Stimulated activated CD8-positive, alpha-beta memory T cell treated with anti-CD3 and anti-CD28 coated beads, Interleukin-12 subunit alpha, Interleukin-12 subunit beta, amount 100 ng/mL, for 24 hours (primary cell): Measurements from ENCODE around the gene AKAP1.
"Not testable (repeated sequence)": the region's sequence is repeated elsewhere in the genome, so short reads cannot be mapped to it uniquely, and the experiment has no call there.

Experiments
- DNase-seq: peaks from one replicate; pipeline ENCODE4 v3.0.0-alpha.2; 2020; ENCODE audit errors: extremely low read depth

Gene AKAP1

DNA sequence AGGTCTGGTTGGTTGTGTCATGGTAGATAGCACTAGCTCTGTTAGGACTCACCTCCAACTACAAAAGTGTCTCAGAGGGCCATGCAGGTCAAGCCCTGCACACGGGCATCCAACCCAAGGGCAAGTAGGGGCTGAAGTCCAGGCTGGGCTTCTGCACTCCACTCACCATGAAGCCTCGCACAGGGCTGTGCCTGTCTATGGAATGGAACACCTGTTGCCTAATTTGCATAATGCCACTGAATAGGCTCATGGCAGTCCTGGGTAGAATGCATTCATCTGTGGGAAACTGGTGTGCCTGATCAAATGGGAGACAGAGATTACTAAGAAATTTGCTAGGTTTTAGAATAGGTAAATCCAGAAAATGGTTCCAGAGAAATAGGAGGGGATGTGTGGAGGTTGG lies 8.0 kb upstream of the AKAP1 start:
- DNase-seq: no peak

DNA sequence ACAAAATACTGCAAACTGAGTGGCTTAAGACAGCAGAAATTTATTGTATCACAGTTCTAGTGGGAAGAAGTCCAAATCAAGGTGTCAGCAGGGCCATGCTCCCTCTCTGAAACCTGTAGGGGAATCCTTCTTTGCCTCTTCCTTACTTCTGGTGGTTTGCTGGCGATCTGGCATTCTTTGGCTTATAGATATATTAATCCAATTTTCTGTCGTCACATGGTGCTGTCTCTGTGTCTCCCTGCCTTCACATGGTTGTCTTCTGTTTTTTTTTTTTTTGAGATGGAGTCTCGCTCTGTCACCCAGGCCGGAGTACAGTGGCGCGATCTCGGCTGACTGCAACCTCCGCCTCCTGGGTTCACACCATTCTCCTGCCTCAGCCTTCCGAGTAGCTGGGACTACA lies 6.8 kb upstream of the AKAP1 start:
- DNase-seq: no peak

DNA sequence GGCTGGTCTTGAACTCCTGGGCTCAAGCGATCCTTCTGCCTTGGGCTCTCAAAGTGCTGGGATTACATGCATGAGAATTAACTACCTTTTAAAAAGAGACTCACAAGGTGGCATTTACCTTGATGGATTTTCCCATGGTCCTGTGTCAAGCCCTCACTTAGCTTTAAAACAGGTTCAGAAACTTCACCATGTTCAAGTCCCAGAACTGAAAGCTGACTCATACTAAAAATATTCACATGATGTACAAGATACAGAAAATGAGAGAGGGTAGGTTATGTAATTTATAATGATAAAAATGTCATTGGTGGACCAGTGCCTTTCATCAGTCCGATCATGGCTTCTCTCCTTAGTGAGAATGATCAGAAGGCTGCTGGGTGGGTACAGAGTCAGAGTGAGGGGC lies 4.3 kb upstream of the AKAP1 start:
- no peak for DNase-seq

DNA sequence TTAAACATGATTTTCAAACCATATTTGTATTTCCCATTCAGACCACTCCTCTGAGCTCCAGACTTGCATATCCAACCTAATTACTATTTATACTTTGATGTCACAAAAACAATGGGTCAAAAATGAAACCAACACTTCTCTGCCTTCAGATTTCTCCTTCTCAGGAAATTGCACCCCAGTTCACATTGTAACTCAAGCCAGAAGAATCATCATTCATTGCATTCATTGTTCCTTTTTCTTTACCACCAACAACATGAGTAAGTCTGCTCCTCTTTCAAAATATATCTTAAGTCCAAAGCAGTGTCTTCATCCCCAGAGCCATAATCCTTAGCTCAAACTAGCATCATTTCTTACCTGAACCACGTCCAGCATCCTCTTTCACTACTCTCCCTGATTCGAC lies 2.6 kb upstream of the AKAP1 start:
- DNase-seq: no peak

DNA sequence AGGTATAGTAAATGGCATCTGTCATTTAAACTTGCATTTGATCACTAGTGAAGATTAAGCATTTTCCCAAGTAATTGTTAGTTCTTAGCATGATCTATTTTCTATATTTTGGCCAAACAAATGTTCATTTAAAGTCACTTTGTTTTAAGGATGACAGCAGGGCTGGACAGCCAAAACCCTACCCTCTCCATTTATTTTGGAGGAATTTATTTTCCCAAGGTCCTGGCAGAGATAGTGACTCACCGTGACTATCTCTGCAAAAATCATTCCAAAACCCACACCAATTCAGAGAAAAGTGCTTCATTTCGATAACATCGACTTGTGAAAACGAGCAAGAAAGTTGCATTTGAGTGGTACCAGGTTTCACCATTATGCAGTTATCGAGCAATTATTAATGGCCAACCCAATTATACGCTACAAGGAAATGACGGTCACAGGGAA lies 665 bp upstream of the AKAP1 start:
- no peak for DNase-seq

DNA sequence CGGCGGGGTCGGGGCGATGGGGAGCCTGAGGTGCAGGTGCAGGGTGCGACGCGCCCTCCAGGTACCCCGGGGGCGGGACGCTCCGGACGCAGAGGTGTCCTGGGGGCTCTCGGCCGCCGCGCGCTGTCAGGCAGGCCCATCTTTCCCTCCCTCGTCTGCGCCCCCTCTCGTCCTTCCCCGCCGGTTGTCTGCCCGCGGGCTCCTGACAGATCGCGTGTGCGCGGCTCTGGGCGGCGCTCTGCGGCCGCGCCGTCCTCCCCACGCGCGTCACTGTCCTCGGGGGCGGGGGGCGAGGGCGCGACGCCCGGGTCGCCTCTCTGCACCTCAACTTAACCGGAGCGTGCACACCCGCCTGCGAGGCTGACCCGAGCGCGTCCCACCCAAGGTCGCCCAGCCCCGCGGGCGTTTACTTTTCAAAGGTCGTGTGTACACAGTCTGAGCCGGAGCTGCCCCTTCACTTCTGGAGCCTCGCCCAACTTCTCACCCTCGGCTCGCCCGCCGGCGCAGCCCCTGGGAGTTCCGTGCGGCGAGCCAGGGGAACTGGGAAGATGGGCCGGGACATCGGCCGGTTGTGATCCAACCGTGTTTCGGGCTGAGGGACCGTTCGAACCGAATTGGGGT lies 512 bp downstream of the AKAP1 start:
- no peak for DNase-seq

DNA sequence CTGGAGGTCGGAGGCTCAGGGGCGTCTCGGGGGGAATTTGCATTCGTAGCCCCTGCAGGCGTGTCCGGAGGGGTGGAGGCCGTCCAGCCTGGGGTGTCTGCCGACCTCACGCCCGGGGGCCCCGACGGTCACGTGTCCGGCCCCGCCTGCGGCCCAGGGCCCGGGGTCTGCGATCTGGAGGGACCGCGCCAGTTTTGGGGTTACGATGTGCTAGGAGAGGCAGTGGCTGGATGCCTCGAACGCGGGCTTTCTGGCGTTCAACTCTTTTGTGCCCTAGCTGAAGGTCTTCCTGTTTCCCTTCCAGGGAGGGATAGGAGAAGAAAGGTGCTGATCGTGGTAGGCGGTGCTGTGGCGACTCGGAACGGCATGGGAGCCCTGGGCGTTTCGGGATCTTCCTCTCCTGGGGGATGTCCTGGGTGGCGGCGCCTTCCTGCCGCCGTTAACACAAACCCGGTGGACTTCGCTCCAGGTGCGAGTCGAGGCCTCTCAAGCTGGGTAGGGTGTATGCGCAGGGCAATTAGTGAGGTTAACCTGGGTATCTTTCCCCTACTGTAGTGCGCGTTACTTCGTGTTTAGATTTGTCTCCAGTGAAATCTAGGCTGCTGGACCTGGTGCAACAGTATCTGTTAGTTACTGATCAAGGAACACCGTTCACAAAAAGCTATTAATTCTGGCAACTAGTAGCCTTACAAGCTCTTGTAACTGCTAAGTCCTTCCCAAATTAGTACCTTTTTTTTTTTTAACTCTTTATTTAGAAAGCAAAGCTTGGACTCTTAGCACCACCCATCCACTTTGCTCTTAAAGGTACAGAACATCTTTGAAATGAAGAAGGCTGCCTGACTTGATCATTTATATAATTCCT lies 1.3 kb downstream of the AKAP1 start:
- DNase-seq: no peak

DNA sequence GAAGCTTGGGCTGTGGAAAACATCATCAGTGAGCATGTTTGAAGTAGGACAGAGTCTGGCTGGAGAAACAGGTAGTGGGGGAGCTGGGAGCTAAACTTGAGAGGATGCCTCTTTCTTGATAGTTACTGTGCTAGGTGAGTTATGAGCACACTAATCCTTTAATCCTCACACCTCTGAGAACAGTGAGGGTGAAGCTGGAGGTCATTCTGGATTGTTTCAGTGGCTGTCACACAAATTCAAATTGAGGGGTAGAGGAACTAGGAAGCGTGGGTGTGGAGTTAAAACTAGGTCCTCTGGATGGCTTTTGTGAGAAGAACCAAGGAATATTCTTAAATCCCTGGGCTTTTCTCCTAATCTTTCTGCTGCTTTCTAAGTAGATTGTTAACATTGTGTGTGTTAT lies 3.3 kb downstream of the AKAP1 start:
- no peak for DNase-seq

DNA sequence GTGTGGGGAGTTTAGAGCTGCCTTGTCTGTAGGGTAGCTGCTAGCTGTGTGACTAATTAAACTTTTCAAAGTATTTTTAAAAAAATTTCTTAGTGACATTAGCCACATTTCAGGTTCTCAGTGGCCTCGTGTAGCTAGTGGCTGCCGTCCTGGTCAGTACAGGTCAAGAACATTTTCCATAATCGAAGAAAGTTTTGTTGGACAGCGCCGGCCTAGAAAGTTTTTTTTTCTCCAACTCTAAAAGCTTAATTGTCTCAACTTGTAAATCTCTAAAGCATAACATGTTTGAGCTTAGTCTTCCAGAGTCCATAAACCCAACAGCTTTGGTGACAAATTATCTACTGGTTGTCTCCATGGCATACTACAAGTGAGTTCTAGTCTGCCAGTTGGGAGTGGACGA lies 4.3 kb downstream of the AKAP1 start:
- DNase-seq: no peak

DNA sequence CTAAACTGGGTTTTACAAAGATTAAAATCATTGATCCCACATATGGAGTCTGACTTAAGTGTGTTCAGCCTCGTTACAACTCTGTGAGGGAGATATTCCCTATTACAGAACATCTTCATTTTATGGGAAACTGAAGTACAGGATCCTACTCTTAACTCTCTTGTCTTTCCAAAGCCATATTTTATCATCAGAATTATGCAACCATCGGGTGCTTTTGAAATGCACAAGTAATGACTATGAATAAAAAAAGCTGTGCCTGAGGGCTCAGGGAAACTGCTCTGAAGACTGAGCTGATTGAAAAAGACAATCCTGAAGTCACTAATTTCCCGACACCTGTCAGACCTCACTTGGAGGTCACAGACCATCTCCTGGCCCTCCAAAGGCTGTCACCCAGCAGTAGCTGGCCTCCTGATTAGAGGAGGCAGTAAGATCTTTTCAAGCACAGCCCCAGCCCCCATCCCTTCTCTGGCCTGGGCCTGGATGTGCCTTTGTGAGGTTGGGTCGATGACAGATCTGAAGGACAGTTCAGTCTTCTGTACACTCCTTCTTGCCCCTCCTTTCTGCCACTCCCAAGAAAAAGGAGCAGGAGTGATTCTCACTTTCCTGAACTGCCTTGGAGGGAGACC lies 5.6 kb downstream of the AKAP1 start:
- no peak for DNase-seq

DNA sequence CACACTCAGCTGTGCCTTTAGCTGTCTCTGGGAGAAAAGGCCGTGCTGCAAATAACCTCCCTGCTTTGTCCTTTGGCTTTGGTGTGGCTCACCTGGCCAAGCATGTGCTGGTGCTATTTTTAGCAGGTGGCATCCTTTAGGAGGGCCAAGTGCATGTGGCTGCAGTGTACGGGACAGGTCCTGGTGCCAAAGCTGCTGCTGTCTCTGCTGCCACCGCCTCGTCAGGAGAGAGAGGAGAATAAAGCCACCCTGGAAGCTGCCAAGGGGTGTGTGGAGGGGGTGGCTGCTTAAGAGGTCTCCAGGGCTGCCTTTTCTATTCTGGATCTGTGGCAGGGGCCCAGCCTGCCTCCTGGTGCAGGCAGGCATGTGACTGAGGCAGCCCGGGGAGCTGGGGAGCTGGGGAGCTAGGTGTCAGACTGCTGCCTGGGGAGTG lies 6.2 kb downstream of the AKAP1 start:
- no peak for DNase-seq

DNA sequence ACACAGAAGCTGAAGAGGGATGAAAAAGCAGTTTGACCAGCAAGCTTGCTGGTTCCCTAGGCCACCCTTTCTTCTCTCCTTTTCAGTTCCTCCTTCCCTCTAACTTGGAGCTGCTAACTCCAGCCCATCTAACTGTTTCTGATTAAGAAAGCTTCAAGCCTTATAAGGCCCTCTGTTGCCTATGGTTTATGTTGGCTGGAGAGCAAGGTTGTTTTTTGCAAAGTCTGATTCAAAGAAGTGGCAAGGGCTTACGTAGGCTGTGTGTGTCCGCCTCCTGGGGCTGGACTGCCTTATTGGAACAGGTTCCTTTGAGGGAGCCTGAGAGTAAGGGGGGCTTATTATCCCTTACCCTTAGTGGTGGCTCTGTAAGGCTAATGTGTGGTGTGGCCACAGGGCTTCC lies 7.1 kb downstream of the AKAP1 start:
- DNase-seq: no peak

DNA sequence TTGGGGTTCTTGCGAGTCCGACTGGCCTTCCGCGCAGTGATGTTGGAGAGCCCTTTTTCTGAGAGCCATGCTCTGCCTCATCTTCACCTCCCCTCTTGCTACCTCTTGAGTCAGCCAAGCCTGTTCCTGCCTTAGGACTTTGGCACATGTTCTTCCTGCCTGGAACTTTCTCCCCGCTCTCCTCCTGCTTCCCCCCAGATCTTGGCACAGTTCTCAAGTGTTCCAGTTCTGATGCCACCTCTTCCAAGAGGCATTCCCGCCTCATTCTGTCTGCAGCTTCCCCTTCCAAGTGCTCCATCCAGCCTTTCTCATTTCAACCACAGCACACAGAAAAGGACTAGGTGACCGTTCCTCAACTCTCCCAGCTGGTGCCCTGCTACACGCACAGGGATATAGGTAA lies 7.7 kb downstream of the AKAP1 start:
- DNase-seq: no peak

DNA sequence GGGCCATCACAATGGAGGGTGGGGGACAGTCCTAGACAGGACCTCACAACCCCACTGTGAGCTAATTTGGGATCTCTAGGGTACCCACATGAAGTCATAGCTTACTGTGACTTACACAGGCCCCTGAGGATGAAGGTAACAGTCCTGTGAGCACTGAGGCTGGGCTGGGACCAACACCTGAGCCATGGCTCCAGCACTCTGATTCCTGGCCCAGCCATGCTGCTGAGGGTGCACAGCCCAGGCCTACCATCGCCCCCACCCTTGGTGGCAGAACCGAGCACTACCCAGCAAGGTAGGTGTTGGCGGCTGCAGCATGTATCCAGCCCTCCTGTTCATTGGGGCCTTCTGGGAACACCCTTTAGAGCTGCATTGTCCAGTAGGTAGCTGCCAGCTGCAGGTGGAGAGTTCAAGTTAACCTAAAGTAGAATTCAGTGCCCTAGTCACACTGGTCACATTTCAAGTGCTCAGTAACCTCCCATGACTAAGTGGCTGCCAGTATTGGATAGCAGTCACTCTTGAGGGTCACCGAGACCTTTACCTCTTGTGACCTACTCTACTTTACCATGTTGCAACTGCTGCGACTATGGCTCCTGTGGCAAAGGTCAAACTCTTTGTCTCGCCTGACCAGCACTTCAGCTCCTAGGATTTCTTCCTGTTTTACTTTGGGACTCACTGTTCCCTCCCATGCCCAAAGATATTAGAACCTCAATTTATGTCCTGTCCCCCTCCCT lies 11.6 kb downstream of the AKAP1 start:
- DNase-seq: no peak

DNA sequence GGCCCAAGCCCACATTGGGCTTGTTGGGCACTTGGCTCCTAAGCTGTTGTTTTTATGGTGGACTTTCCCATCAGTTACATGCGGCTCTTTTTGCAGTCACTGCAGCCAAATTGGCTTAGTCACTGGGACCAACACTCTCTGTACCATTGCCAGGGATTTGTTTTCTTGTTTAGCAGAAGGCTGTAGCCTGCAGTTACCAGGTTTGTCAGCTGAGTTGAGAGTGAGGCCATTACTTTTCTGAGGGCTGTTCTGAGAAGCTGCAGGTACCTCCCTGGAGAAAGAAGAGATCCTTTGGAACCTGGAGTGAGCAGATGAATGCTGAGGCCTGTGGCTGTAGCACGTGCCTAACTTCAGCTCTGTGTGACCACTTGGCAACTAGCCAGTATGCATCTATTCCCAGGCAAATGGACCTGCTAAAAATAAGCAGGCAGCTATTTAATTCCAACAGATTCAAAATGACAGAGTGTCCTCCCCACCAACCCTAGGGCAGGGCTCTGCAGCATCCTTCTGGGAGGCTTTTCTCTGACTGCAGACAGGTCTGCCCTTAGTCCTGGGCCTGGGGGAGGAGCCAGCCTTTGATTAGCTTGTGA lies 12.9 kb downstream of the AKAP1 start:
- DNase-seq: no peak

DNA sequence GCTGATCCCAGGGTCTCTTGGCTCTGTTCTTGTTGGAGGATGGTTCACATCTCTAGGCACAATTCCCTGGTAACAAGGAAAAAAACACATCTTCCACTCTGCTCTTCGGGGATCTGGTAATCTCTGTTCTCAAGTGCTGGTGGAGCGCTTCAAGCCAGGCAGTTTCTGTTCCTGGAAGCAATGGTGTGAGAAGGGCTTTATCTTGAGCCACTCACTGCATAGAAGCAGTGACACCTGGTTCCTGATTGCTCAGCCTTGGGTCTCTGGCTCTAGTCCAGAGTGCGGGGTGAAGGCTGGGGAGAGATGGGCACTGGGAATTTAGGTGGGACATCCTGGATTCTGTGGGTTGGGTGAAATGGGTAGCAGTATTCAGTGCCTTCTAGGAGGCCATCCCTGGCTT lies 14.1 kb downstream of the AKAP1 start:
- no peak for DNase-seq

DNA sequence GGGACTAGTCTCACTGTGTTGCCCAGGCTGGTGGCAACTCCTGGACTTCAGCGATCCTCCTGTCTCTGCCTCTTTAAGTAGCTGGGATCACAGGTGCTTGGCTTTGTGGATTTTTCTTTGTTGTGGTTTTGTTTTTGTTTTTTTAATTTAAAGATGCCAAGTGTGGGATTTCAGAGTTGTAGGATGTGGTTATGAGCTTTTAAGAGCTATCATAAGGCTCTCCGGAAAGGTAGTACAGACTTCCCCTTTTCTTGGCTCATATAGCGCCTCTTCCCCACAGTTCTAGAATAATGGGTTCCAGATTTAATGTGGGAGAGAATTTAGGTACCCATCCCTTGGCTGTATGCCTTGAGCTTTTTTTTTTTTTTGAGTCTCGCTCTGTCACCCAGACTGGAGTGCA lies 17.1 kb downstream of the AKAP1 start:
- no peak for DNase-seq

DNA sequence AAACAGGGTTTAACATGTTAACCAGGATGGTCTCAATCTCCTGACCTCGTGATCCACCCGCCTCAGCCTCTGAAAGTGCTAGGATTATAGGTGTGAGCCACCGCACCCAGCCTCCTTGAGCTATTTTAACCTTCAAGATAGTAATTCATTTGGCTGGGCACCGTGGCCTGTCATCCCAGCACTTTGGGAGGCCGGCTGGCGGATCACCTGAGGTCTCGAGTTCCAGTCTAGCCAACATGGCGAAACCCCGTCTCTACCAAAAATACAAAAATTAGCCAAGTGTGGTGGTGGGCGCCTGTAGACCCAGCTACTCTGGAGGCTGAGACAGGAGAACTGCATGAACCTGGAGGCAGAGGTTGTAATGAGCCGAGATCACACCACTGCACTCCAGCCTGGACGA lies 17.6 kb downstream of the AKAP1 start:
- not testable (repeated sequence) for DNase-seq

DNA sequence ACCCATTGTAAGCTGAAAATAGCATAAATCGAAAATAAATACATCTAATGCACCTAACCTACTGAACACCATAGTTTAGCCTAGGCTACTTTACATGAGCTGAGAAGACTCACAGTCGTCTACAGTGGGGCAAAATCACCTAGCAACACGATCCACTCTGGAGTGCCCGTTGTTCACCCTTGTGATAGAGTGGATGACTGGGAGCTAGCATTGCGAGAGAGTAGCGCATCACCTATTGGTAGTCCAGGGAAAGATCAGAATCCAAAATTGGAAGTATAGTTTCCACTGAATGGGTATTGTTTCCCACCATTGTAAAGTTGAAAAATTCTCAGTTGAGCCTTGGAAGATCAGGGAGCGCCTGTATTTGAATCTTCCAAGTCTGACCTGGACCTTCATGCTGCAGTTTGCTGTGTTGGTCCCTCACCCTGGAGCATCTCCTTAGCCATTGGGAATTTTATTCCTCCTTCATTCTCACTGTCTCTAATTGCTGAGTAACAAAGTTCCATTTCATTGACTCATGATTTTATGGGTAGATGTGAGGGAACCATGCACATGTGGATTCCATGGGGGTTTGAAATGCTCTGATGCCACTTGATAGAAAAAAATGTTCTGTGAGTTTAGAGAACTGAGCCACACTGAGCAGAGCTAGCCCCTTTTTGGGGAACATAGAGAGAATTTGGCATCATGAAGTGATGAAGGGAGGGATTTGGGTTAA lies 19.6 kb downstream of the AKAP1 start:
- DNase-seq: no peak

DNA sequence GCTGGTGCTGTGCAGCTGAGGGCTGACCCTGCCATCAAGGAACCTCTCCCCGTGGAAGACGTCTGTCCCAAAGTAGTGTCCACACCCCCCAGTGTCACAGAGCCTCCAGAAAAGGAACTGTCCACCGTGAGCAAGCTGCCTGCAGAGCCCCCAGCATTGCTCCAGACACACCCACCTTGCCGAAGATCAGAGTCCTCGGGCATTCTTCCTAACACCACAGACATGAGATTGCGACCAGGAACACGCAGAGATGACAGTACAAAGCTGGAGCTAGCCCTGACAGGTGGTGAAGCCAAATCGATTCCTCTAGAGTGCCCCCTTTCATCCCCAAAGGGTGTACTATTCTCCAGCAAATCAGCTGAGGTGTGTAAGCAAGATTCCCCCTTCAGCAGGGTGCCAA lies 20.5 kb downstream of the AKAP1 start:
- DNase-seq: no peak

DNA sequence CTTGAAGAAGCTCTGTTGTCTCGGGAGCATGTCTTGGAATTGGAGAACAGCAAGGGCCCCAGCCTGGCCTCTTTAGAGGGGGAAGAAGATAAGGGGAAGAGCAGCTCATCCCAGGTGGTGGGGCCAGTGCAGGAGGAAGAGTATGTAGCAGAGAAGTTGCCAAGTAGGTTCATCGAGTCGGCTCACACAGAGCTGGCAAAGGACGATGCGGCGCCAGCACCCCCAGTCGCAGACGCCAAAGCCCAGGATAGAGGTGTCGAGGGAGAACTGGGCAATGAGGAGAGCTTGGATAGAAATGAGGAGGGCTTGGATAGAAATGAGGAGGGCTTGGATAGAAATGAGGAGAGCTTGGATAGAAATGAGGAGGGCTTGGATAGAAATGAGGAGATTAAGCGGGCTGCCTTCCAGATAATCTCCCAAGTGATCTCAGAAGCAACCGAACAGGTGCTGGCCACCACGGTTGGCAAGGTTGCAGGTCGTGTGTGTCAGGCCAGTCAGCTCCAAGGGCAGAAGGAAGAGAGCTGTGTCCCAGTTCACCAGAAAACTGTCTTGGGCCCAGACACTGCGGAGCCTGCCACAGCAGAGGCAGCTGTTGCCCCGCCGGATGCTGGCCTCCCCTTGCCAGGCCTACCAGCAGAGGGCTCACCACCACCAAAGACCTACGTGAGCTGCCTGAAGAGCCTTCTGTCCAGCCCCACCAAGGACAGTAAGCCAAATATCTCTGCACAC lies 21.2 kb downstream of the AKAP1 start:
- no peak for DNase-seq
